B cell (primary cell): ENCODE data around the gene ATP1A4. TPM values are rescaled to one million over a fixed set of nuclear protein-coding genes. Genes with fewer than 3 reads are reported as not detected.

Experiments
- ATAC-seq: fragments of 200-7000 bp; cut with Tn5 transposase; one replicate; pipeline ENCODE4 v1.10.0; 2021; ENCODE audit warnings: low read depth, mild to moderate bottlenecking, moderate number of reproducible peaks, moderate library complexity
- CTCF ChIA-PET: fragments of 350-600 bp; sonication (Branson Sonifier 250); formaldehyde crosslinking; loops from one replicate; lab custom pipeline; 2021; ENCODE audit warnings: antibody characterized with exemption, inconsistent platforms; lab: Charles Lee
- POLR2A ChIA-PET: fragments of 350-600 bp; sonication (Branson Sonifier 250); formaldehyde crosslinking; loops from one replicate; lab custom pipeline; 2021; ENCODE audit warnings: antibody characterized with exemption; lab: Charles Lee
- DNase-seq: peaks from one replicate; pipeline ENCODE4 v3.0.0; 2013
- H2AFZ ChIP-seq: 2 replicates; pipeline ENCODE4 v1.6.1; 2012; ENCODE audit warnings: mild to moderate bottlenecking, low read depth, low read length; ENCODE audit not compliant: insufficient read depth, poor library complexity, severe bottlenecking
- H3K27ac ChIP-seq, 2 donors: 1 replicate in 1 of 2; 2 replicates in 1 of 2; pipeline ENCODE4 v1.5.1; 2012 to 2013; ENCODE audit warnings: low read length in 2 of 2, mild to moderate bottlenecking in 2 of 2, moderate library complexity in 1 of 2
- H3K27me3 ChIP-seq, 4 experiments: fragments of 200-600 bp in 1 of 4; sonication (generic) in 1 of 4; replicated peaks in 1 of 4; 1 replicate in 2 of 4; 2 replicates in 2 of 4; pipeline versions ENCODE4 v1.6.1 to v1.7.0; 2013 to 2016; ENCODE audit warnings: low read length in 3 of 4, mild to moderate bottlenecking in 2 of 4, mixed read lengths in 1 of 4, moderate library complexity in 1 of 4; ENCODE audit not compliant: insufficient read depth in 4 of 4, control insufficient read depth in 3 of 4; ENCODE audit errors: control extremely low read depth in 1 of 4
- H3K36me3 ChIP-seq, 2 experiments: replicated peaks in 1 of 2; 1 replicate in 1 of 2; 2 replicates in 1 of 2; pipeline versions ENCODE4 v1.6.1 to v1.7.1; 2013; ENCODE audit warnings: low read length in 1 of 2; ENCODE audit not compliant: insufficient read depth in 2 of 2, control insufficient read depth in 1 of 2; ENCODE audit errors: control extremely low read depth in 1 of 2, extremely low read depth in 1 of 2
- H3K4me1 ChIP-seq, 2 donors: fragments of 200-600 bp in 1 of 2; sonication (generic) in 1 of 2; 1 replicate in 1 of 2; 2 replicates in 1 of 2; pipeline versions ENCODE4 v1.5.1 to v1.6.1; 2013 to 2017; ENCODE audit warnings: low read length in 2 of 2; ENCODE audit not compliant: control insufficient read depth in 2 of 2, insufficient read depth in 2 of 2
- H3K4me2 ChIP-seq: replicated peaks from 2 replicates; pipeline ENCODE3; 2012; ENCODE audit warnings: mild to moderate bottlenecking, low read depth, low read length; ENCODE audit not compliant: poor library complexity, severe bottlenecking
- H3K4me3 ChIP-seq, 5 experiments: fragments of 200-600 bp in 1 of 5; sonication (generic) in 1 of 5; 1 replicate in 3 of 5; 2 replicates in 2 of 5; pipeline versions ENCODE4 v1.5.1 to v1.7.0; 2011 to 2016; ENCODE audit warnings: low read length in 4 of 5, mild to moderate bottlenecking in 4 of 5, low read depth in 2 of 5, control low read depth in 1 of 5, moderate library complexity in 1 of 5; ENCODE audit not compliant: insufficient read depth in 1 of 5; ENCODE audit errors: control extremely low read depth in 1 of 5, extremely low read depth in 1 of 5
- H3K79me2 ChIP-seq: fragments of 200-600 bp; sonication (generic); one replicate; pipeline ENCODE4 v1.6.0; 2016; ENCODE audit warnings: low read length; ENCODE audit not compliant: control insufficient read depth, insufficient read depth
- H3K9ac ChIP-seq: fragments of 200-600 bp; sonication (generic); 2 replicates; pipeline ENCODE4 v1.6.1; 2017; ENCODE audit warnings: mild to moderate bottlenecking, low read length, moderate library complexity
- H3K9me3 ChIP-seq, 3 donors: one replicate each; pipeline versions ENCODE4 v1.6.1 to v1.7.1; 2013; ENCODE audit warnings: low read length in 2 of 3; ENCODE audit not compliant: control insufficient read depth in 2 of 3, insufficient read depth in 1 of 3; ENCODE audit errors: control extremely low read depth in 1 of 3
- H4K20me1 ChIP-seq: 2 replicates; pipeline ENCODE4 v1.6.0; 2012; ENCODE audit warnings: mild to moderate bottlenecking, low read length; ENCODE audit not compliant: insufficient read depth, control insufficient read depth, poor library complexity, severe bottlenecking
- H3K27ac Mint-ChIP-seq: one replicate; pipeline ENCODE4 v1.8.0; 2021; ENCODE audit warnings: mixed read lengths
- H3K27me3 Mint-ChIP-seq: one replicate; pipeline ENCODE4 v1.8.0; 2021; ENCODE audit warnings: mixed read lengths
- H3K4me1 Mint-ChIP-seq: one replicate; pipeline ENCODE4 v1.8.0; 2021; ENCODE audit warnings: mixed read lengths
- H3K4me3 Mint-ChIP-seq: one replicate; pipeline ENCODE4 v1.8.0; 2021; ENCODE audit warnings: mixed read lengths
- H3K9me3 Mint-ChIP-seq: one replicate; pipeline ENCODE4 v1.8.0; 2022; ENCODE audit warnings: mixed read lengths; ENCODE audit not compliant: insufficient read depth
- CTCF ChIP-seq: fragments of 200-600 bp; IDR thresholded peaks from one replicate; pipeline ENCODE4 v1.8.0; 2022; ENCODE audit warnings: antibody characterized with exemption, mild to moderate bottlenecking
- EZH2 ChIP-seq: IDR thresholded peaks from 2 replicates; pipeline ENCODE4 v1.6.1; 2012; ENCODE audit warnings: borderline replicate concordance, low read depth, mild to moderate bottlenecking, moderate library complexity, low read length; ENCODE audit not compliant: insufficient read depth, poor library complexity, severe bottlenecking
- WGBS: methylation state at CpG from one replicate; pipeline ENCODE4 v1.1.5; 2013; ENCODE audit warnings: missing lambda C conversion rate; ENCODE audit not compliant: insufficient coverage; 5-methylcytosine and 5-hydroxymethylcytosine counted together
- intact Hi-C: fragments of 100-400 bp; cut with micrococcal nuclease; formaldehyde crosslinking; loops from one replicate; pipeline ENCODE4 v1.10.0; 2022
- polyA plus RNA-seq: library from polyadenylated mRNA; depleted of rRNA; stranded (reverse); fragments of >200 nt; gene quantifications from 2 replicates; pipeline ENCODE4 v1.2.3, GENCODE V29; 2012
- total RNA-seq, 2 donors: library from RNA; stranded (reverse); fragments of 120-200 nt in 1 of 2; gene quantifications; 1 replicate in 1 of 2; 2 replicates in 1 of 2; pipeline versions ENCODE4 v1.2.3 to v1.2.4, GENCODE V29; 2013 to 2022

Gene ATP1A4
- total and polyA plus RNA-seq, 2 donors (not counting 1 experiment from before 2014, with no cell fraction given), result 0.12 TPM; not detected in 1

- H3K4me2 ChIP-seq, result no peak overlapping the region
- intact Hi-C loops, result no loop called here
- no peak overlapping the region for H3K27ac ChIP-seq
- Mint-ChIP-seq H3K4me3 (no peak overlapping the region), H3K27me3 (no peaks in the 10 kb centered on the region), H3K4me1 (peaks cover 15% of the 10 kb centered on the region), H3K27ac (no peak overlapping the region), H3K9me3 (no peaks in the 10 kb centered on the region)
- CTCF ChIA-PET, result no interaction called here
- no peak for ATAC-seq
- TF ChIP-seq CTCF, result no peak
- TF ChIP-seq EZH2, result no peak
- no peak overlapping the region for H3K4me3 ChIP-seq
- POLR2A ChIA-PET, result no interaction called here
- H3K9me3 ChIP-seq, result no peaks in the 10 kb centered on the region
- no peaks in the 10 kb centered on the region for H4K20me1 ChIP-seq
- DNase-seq, result no peak
- H3K79me2 ChIP-seq, result no peaks in the 10 kb centered on the region
- no peak overlapping the region for H3K9ac ChIP-seq
- H2AFZ ChIP-seq, result no peak overlapping the region
- H3K36me3 ChIP-seq, result no peaks in the 10 kb centered on the region
- peaks cover 9 to 14% of the 10 kb centered on the region in 2 donors for H3K4me1 ChIP-seq
- WGBS, result 72% methylated on average over 8 of the region's 12 CpGs
- no peaks in the 10 kb centered on the region for H3K27me3 ChIP-seq
Measured at GRCh38 chr1:160166166-160166868, 14.9 kb downstream of the ATP1A4 start.

DNA sequence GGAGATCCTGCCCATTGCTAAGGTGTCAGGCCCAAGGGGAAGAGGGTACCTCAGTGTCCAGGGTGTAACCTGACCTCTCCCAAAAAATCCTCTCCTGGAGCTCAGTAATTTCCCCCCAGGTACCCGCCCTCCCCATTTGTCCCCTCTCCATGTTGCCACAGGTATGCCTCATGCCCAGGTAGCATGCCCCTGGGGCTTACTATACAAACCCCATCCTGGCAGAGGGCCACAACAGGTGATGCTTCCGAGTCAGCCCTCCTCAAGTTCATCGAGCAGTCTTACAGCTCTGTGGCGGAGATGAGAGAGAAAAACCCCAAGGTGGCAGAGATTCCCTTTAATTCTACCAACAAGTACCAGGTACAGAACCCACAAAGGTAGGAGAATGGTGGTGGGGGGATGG, 15.7 kb downstream of the ATP1A4 start:
- Mint-ChIP-seq H3K27me3 (peaks cover 2% of the 10 kb centered on the region), H3K9me3 (no peaks in the 10 kb centered on the region), H3K27ac (no peak overlapping the region), H3K4me1 (peaks cover 15% of the 10 kb centered on the region), H3K4me3 (no peak overlapping the region)
- ChIA-PET POLR2A (no interaction called here), CTCF (interaction anchor here (0.6 kb wide), 1 partner anchor 118 kb away, joined by 4 read pairs; the partner anchor contains the start of gene PEX19)
- H3K79me2 ChIP-seq, result no peaks in the 10 kb centered on the region
- DNase-seq (no peak), ATAC-seq (no peak)
- H3K9me3 ChIP-seq, result no peaks in the 10 kb centered on the region
- H3K4me1 ChIP-seq, result peaks cover 9 to 14% of the 10 kb centered on the region in 2 donors
- no peaks in the 10 kb centered on the region for H3K27me3 ChIP-seq
- no peak overlapping the region for H2AFZ ChIP-seq
- no peak overlapping the region for H3K27ac ChIP-seq
- H3K4me2 ChIP-seq, result no peak overlapping the region
- H3K9ac ChIP-seq, result no peak overlapping the region
- WGBS, result 100% methylated on average over 2 of the region's 4 CpGs
- intact Hi-C loops, result no loop called here
- no peaks in the 10 kb centered on the region for H4K20me1 ChIP-seq
- H3K4me3 ChIP-seq, result no peak overlapping the region
- no peak for TF ChIP-seq CTCF
- no peak for TF ChIP-seq EZH2
- H3K36me3 ChIP-seq, result no peaks in the 10 kb centered on the region
